Activated T-cell treated with anti-CD3 and anti-CD28 coated beads, Interleukin-2, amount 50 U/mL, for 48 hours (primary cell): ENCODE measurements around the gene NPFF.
"Not testable (repeated sequence)": the region's sequence is repeated elsewhere in the genome, so short reads cannot be mapped to it uniquely, and the experiment has no call there.

Source experiments
- DNase-seq, 2 experiments: peaks; one replicate each; pipeline ENCODE4 v3.0.0-alpha.2; 2020

The NPFF gene

GRCh38 chr12:53493610-53494391 lies 13.5 kb downstream of the NPFF start:
- no peak for DNase-seq

GRCh38 chr12:53492830-53493609 lies 14.3 kb downstream of the NPFF start:
- peak; percentile 90 to 91 for DNase-seq

DNA sequence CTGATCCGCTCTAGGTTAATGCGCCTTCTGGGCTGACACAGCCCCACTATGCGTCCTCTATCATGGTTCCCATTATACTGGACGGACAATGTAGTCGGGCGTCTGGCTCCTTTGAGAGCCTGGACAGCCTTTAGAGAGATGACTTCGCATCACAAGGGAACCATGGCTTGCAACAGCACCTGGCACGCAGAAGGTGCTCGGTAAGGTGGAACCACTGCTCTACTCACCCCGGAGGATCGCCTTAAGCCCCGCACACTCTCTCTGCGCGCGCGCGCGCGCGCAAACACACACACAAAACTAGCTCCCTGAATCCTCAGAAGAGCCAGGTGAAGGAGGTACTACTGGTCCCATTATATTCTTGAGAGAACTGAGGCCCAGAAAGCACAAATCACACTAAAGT lies 15.1 kb downstream of the NPFF start:
- DNase-seq, result no peak

DNA sequence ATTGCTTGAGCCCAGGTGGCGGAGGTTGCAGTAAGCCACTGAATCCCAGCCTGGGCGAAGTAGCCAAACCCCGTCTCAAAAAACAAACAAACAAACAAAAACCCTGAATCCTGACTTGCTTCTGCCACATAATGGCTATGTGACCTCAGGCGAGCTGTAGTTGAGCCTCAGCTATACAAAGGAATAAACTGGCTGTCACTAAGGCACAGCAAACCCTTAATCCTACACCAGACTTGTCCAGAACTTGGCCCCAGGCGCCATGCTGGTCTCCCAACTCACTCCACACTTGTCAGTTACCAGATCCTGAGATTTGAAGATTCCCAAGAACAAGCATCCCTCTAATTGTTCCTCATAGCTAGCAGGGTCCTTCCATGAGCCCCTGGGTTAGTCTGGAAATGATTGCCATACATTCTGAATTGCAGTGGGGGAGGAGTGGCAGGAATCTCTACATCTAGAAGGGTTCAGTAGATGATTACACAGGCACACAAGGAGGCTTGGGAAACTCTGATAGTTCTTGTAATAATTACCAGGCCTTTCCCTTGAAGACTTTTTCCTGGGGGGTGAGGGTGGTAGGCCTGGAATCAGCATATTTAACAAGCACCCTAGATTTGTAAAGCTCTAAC lies 17.9 kb downstream of the NPFF start:
- DNase-seq, result no peak

- no peak for DNase-seq
These were observed 20.4 kb downstream of the NPFF start for GRCh38 chr12:53486736-53487487.

DNA sequence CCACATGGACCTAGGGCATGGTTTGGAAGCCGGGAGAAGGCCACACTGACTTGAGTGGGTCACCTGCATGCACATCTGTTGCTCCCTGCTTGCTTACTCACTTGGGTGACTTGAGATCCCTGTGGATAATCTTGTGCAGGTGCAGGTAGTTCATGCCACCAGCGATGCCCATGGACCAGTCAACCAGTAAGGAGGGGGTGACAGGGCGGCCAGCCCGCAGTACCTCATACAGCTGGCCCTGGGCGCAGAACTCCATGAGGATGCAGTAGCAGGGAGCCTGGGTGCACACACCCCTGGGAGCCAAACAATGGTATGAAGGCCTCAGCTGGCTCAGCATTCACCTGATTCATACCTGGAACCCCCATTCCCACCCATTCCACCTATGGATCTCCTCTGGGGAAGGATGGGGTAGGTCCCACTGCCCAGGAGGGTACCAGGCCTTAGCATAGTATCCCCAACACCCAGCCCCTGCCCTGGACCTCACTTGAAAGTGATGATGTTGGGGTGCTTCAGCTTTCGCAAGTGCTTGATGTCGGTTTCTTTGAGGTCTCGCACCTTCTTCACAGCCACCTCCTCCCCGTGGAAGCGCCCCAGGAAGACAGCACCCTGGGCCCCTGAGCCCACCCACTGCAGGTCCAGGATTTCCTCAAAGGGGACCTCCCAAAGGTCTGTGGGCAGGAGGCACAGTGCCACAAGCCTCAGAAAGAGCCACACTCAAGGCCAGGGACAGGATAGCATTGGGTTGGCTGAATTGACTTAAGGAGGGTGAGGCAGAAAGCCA lies 21.1 kb downstream of the NPFF start:
- DNase-seq, result no peak

DNA sequence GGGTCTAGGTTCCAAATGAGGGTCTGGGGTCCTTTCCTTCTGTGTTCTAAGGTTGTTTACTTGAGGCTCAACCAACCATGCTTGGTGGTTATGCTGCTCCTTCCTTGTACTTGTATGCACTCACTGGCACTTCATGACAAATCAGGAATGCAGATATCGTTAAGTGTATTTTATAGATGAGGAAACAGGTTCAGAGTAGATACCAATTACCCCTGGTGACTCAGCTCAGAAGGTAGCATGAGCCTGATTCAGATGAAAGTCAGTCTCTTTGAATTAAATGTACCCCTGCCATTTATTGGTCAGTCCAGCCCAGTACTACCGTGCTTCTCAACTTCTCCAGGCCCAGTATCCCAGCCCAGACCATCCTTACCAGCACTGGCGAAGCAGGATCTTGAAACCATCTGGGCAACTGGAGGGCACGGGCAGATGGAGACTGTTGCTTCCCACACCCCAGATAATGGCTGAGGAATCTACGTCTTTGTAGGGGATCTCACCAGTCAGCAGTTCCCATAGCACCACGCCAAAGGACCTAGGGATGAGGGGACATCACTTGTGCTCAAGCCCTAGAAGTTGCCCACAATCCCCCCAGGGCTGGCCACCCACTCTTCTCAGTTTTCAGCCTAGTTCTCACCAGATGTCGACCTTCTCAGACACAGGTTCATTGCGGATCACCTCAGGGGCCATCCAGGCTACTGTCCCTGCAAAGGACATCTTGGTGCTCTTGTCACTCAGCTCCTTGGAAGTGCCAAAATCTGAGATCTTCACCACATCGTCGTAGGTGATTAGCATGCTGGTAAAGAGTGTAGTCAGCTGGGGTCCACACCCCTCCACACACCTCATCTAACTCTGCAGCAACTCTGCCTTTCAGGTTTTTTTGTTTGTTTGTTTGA lies 22.4 kb downstream of the NPFF start:
- DNase-seq, result no peak

- DNase-seq, result no peak
These were observed 23.3 kb downstream of the NPFF start for GRCh38 chr12:53483979-53484377.

- peak; percentile 66 to 69 for DNase-seq
These were observed 23.9 kb downstream of the NPFF start for GRCh38 chr12:53483225-53483978.

DNA sequence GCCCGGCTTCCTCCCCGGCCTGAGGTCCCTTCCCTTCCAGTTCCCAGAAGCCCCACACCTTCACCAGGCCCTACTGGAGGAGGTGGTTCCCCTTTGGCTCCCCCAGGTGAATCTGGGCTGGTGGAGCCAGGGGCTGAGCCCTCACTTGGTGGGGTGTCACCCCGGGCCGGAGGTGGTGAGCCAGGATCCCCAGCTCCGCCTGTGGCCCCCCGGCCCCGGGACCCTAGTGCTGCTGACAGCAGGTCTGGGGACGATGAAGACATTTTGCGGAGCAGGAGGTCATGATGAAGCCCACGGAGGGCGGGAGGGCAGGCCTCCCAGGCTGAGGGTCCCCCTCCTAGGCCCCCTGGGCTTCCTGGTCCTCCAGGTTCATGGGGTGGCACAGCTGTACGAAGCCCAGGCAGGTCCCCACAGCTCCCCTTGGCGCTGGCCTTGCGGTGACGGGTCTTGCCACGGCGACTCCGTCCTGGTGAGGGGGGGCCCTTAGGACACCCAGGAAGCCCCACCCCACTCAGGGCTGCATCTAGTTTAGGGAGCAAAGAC lies 24.6 kb downstream of the NPFF start:
- DNase-seq, result peak; percentile 63 to 65

DNA sequence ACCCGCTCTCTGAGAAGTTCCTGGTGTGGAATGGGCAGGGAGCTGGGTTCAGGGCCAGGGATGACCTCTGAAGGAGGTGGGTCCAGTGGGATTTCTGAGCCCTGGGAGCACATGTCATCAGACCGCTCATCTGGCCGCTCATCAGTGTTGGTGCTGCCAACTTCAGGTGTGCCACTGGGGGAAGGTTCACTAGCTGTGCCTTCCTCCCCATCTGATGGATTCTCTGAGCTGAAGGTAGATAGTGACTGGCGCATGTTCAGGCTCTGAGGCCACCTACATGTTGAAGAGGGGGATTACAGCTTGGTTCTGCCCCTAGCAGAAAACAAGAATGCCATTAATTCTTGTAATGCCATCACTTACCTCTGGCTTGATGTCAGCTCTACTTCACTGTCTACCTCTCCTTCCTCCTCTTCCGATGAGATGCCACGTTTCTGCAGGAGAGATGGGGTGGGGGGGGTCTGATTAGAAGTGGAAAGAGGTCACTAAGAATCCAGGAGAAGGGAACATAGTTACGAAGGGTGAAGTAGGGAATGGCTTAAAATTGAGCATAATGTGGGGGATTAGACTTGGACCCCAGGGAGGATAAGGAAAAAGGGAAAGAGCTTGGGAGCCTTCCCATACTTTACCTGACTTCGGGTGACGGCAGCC lies 25.2 kb downstream of the NPFF start:
- peak; percentile 57 for DNase-seq

DNA sequence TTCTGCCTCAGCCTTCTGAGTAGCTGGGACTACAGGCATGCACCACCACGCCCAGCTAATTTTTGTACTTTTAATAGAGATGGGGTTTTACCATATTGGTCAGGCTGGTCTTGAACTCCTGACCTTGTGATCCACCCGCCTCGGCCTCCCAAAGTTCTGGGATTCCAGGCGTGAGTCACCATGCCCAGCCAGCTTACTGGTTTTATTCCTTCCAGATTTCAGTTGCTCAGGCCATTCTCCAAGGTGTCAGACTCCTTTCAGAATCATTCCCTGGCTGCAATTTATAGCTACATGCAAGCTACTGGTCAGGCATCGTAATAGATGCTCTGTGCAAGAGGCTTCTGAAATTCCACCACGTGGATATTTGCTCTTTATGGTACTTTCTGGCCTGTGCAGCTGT lies 25.8 kb downstream of the NPFF start:
- DNase-seq, result not testable (repeated sequence)

DNA sequence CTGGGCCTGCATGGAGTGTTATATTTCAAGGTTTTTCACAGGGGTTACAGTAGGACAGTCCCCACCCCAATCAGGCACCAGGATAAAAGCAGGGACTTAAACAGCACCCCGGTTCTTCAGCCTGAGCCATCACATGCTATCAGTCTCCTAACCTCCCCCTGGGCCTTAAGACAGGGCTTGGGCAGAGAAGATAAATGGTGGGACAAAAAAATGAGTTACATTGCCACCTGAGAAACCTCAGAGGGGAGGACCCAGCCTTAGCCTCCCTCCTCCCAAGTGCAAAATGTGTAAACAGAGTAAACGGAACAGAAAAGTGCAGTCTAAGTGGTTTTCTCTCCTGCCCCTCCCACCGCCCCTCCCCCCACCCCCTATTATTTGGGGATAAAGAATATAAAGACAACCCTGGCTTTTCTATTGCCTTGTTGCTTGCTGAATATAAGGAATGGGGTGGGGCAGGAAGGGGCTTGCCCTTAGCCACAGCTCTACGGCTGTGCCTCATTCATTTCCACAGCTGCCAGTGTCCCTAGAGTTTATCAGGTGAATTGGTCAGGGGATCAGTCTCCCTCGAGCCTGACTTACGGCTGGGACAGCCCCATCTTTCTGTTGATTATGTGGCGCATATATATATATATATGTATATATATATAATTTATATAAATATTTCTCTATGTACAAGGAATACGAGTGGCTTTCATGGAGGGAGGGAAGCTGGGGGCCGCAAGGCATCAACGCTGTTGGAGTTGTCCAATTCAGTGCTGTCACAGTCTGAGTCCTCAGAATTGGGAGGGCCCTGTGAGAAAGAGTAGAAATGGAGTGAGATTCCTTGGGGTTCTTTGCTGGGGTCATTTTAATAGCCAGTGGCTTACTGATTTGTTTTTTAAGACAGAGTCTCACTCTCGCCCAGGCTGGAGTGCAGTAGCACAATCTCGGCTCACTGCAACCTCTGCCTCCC lies 26.5 kb downstream of the NPFF start:
- DNase-seq, result no peak

- no peak for DNase-seq
These were observed 28.0 kb downstream of the NPFF start for GRCh38 chr12:53479331-53479730.

- DNase-seq, result no peak
These were observed 28.4 kb downstream of the NPFF start for GRCh38 chr12:53478865-53479264.

DNA sequence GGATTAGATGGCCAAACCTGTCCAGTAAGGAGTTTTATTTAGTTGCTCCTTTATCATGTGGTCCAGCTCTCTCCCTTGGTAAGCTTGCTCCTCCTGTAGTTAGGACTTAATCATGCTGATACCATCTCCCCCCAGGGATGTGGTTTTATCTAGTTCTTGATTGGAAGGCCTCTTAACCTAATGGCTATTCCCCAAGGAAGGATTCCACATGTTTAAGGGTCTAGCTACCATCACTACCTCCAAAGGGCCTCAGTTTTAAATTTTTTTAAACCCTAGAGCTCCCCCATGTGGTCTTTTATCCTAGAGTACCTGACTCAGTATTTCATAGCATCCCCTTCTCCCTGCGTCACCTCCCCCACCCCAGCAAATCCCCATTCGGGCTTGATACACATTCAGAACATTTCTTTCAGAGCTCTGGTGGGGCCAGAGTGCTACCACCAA lies 30.5 kb downstream of the NPFF start:
- DNase-seq, result peak in 1 of 2 experiments; percentile 24

DNA sequence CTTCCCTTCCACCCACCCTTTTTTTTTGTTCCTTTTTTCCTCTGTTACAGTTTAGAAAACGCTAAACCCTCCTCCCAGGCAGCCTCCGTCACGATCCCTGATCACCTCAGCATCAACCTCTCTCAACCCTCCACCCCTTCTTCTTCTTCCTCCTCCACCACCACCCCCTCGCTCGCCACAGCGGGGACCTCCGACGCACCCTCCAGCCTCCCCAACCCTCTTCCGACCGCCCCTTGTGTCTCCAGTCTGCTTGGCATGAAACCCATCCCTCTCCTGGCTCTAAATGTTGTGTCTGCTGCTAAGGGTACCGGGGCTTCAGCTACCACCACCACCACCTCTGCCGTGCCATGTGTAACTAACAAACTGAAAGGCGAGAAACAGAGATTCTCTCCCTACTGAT lies 32.5 kb downstream of the NPFF start:
- no peak for DNase-seq

DNA sequence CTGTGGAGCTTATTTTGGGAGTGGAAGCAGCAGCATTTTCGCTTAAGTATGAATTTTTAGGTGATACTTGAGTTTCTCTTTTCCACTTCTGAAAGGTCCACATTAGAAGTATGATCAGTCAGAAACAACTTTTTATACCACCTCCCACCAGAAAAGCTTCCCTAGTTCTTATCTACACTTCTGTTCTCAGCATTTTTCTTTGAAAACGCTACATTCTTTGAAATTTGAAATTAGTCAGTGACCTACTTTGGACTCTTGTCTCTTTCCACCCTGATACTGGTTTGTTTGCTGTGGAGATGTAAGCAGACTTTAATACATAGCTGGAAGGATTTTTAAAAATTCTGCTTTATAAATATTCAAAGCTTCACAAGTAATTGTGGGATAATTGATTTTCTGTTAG lies 33.2 kb downstream of the NPFF start:
- DNase-seq, result no peak
